ENCODE results near the gene TMEM79. TPM values are rescaled to one million over a fixed set of nuclear protein-coding genes. Genes with fewer than 3 reads are reported as not detected.

The TMEM79 gene
- total RNA-seq, 1 donor from 2014 or later = 3.3 TPM

DNA sequence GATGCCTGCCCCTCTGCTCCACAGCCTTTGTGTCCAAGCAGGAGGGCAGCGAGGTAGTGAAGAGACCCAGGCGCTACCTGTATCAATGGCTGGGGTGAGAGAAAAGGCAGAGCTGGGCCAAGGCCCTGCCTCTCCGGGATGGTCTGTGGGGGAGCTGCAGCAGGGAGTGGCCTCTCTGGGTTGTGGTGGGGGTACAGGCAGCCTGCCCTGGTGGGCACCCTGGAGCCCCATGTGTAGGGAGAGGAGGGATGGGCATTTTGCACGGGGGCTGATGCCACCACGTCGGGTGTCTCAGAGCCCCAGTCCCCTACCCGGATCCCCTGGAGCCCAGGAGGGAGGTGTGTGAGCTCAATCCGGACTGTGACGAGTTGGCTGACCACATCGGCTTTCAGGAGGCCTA, 41.4 kb upstream of the TMEM79 start:
- peaks cover 13% of the 10 kb centered on the region for H3K4me1 Mint-ChIP-seq (ENCODE audit: unreplicated experiment)
- no peak overlapping the region for H3K27ac Mint-ChIP-seq (ENCODE audit: unreplicated experiment)
- H3K36me3 Mint-ChIP-seq (ENCODE audit: unreplicated experiment) = peaks cover 10% of the 10 kb centered on the region
- DNase-seq (ENCODE audit: extremely low spot score, unreplicated experiment) = no peak
- no peaks in the 10 kb centered on the region for H3K9me3 Mint-ChIP-seq (ENCODE audit: unreplicated experiment)
- no peak overlapping the region for H3K4me3 Mint-ChIP-seq (ENCODE audit: unreplicated experiment)
- TF ChIP-seq, protein P1, sequence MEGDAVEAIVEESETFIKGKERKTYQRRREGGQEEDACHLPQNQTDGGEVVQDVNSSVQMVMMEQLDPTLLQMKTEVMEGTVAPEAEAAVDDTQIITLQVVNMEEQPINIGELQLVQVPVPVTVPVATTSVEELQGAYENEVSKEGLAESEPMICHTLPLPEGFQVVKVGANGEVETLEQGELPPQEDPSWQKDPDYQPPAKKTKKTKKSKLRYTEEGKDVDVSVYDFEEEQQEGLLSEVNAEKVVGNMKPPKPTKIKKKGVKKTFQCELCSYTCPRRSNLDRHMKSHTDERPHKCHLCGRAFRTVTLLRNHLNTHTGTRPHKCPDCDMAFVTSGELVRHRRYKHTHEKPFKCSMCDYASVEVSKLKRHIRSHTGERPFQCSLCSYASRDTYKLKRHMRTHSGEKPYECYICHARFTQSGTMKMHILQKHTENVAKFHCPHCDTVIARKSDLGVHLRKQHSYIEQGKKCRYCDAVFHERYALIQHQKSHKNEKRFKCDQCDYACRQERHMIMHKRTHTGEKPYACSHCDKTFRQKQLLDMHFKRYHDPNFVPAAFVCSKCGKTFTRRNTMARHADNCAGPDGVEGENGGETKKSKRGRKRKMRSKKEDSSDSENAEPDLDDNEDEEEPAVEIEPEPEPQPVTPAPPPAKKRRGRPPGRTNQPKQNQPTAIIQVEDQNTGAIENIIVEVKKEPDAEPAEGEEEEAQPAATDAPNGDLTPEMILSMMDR (IDR thresholded peaks at IDR 0.05) = no peak
- no peaks in the 10 kb centered on the region for H3K27me3 Mint-ChIP-seq (ENCODE audit: unreplicated experiment)

- TF ChIP-seq, protein P1 (IDR thresholded peaks at IDR 0.05) = no peak
- Mint-ChIP-seq H3K27me3 (ENCODE audit: unreplicated experiment) (no peaks in the 10 kb centered on the region), H3K4me3 (ENCODE audit: unreplicated experiment) (no peak overlapping the region), H3K9me3 (ENCODE audit: unreplicated experiment) (no peaks in the 10 kb centered on the region), H3K4me1 (ENCODE audit: unreplicated experiment) (peaks cover 13% of the 10 kb centered on the region), H3K27ac (ENCODE audit: unreplicated experiment) (no peak overlapping the region), H3K36me3 (ENCODE audit: unreplicated experiment) (peaks cover 6% of the 10 kb centered on the region)
- no peak for DNase-seq (ENCODE audit: extremely low spot score, unreplicated experiment)
Observed at GRCh38 chr1:156244126-156244525, 40.0 kb upstream of the TMEM79 start.

DNA sequence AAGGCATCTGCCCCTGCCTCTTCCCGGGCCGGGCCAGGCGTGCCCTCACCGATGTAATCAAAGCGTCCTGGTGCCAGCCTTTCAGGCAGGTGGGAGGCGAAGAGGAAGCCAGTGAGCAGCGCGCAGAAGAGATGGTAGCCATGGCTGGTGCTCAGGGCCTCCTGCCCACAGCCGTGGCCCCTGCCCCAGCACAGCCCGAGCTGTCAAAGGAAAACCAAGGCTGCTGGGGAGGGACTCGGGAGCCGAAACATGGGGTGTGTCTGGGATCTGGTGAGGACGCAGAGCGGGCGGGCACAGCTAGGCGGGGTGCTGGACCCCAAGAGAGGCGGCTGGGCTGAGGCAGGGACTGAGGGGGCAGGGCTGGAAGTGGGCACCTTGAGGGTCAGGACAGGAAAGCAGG, 39.4 kb upstream of the TMEM79 start:
- Mint-ChIP-seq H3K27me3 (ENCODE audit: unreplicated experiment) (no peaks in the 10 kb centered on the region), H3K4me1 (ENCODE audit: unreplicated experiment) (peaks cover 13% of the 10 kb centered on the region), H3K9me3 (ENCODE audit: unreplicated experiment) (no peaks in the 10 kb centered on the region), H3K27ac (ENCODE audit: unreplicated experiment) (no peak overlapping the region), H3K36me3 (ENCODE audit: unreplicated experiment) (peaks cover 7% of the 10 kb centered on the region), H3K4me3 (ENCODE audit: unreplicated experiment) (no peak overlapping the region)
- no peak for DNase-seq (ENCODE audit: extremely low spot score, unreplicated experiment)
- TF ChIP-seq, protein P1 (IDR thresholded peaks at IDR 0.05) = no peak

GRCh38 chr1:156245451-156246232, 38.5 kb upstream of the TMEM79 start:
- Mint-ChIP-seq H3K9me3 (ENCODE audit: unreplicated experiment) (no peaks in the 10 kb centered on the region), H3K27me3 (ENCODE audit: unreplicated experiment) (no peaks in the 10 kb centered on the region), H3K36me3 (ENCODE audit: unreplicated experiment) (peaks cover 7% of the 10 kb centered on the region), H3K4me1 (ENCODE audit: unreplicated experiment) (peaks cover 13% of the 10 kb centered on the region), H3K27ac (ENCODE audit: unreplicated experiment) (no peak overlapping the region), H3K4me3 (ENCODE audit: unreplicated experiment) (no peak overlapping the region)
- TF ChIP-seq, protein P1 (IDR thresholded peaks at IDR 0.05) = no peak
- DNase-seq (ENCODE audit: extremely low spot score, unreplicated experiment) = no peak

DNA sequence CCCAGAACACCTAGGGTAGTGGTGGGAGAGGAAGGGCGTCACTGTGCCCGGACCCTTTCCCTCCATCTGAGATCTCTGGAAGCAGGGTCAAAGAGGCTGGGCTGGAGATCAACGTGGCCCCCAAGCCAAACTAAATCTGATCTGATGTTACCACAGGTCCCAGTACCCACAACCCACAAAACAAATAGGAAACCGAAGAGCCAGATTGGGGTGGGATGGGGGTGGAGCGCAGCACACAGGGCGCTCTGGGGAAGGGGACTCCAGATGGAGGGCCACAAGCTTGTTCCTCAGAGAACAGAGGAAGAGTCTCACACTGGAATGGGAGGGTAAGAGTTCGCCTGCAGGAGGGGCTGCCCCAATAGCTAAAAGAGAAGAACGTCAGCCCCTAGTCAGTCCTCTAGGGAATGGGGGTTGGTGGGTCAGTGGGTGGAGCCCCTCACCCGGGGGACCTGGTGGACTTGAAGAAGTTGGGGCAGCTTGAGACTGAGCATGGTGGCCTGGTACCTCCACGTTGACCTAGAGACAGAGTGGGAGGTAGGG, 37.8 kb upstream of the TMEM79 start:
- no peak for DNase-seq (ENCODE audit: extremely low spot score, unreplicated experiment)
- H3K4me1 Mint-ChIP-seq (ENCODE audit: unreplicated experiment) = peaks cover 10% of the 10 kb centered on the region
- H3K4me3 Mint-ChIP-seq (ENCODE audit: unreplicated experiment) = no peak overlapping the region
- H3K27me3 Mint-ChIP-seq (ENCODE audit: unreplicated experiment) = no peaks in the 10 kb centered on the region
- H3K9me3 Mint-ChIP-seq (ENCODE audit: unreplicated experiment) = no peaks in the 10 kb centered on the region
- TF ChIP-seq, protein P1 (IDR thresholded peaks at IDR 0.05) = no peak
- peaks cover 8% of the 10 kb centered on the region for H3K36me3 Mint-ChIP-seq (ENCODE audit: unreplicated experiment)
- H3K27ac Mint-ChIP-seq (ENCODE audit: unreplicated experiment) = no peak overlapping the region

All from osteocyte (in vitro differentiated cells).